Brain pericyte (primary cell): Measurements from ENCODE around the gene PIK3CB.
"Not testable (repeated sequence)": the region's sequence is repeated elsewhere in the genome, so short reads cannot be mapped to it uniquely, and the experiment has no call there.

ENCODE experiments used
- DNase-seq: peaks from one replicate; pipeline ENCODE4 v3.0.0-alpha.2; 2012; ENCODE audit warnings: low read depth, low spot score

PIK3CB gene

GRCh38 chr3:138846824-138847223 is 12.1 kb upstream of the PIK3CB start:
- not testable (repeated sequence) for DNase-seq

GRCh38 chr3:138846262-138846791 is 11.6 kb upstream of the PIK3CB start:
- no peak for DNase-seq

GRCh38 chr3:138845771-138846173 is 11.0 kb upstream of the PIK3CB start:
- DNase-seq = no peak

- no peak for DNase-seq
These were observed 10.5 kb upstream of the PIK3CB start for GRCh38 chr3:138845181-138845601.

- DNase-seq = no peak
These were observed 7.9 kb upstream of the PIK3CB start for GRCh38 chr3:138842483-138843188.

- DNase-seq = not testable (repeated sequence)
These were observed 3.7 kb upstream of the PIK3CB start for GRCh38 chr3:138838385-138838784.

- not testable (repeated sequence) for DNase-seq
These were observed 1.1 kb upstream of the PIK3CB start for GRCh38 chr3:138835846-138836245.

- no peak for DNase-seq
These were observed 649 bp upstream of the PIK3CB start for GRCh38 chr3:138835397-138835757.

- DNase-seq = no peak
These were observed 681 bp downstream of the PIK3CB start for GRCh38 chr3:138833899-138834595.

GRCh38 chr3:138832473-138833057 is 2.2 kb downstream of the PIK3CB start:
- DNase-seq = not testable (repeated sequence)

- no peak for DNase-seq
These were observed 4.7 kb downstream of the PIK3CB start for GRCh38 chr3:138829886-138830510.

GRCh38 chr3:138829097-138829496 is 5.6 kb downstream of the PIK3CB start:
- DNase-seq = no peak

- no peak for DNase-seq
These were observed 7.5 kb downstream of the PIK3CB start for GRCh38 chr3:138827222-138827621.

- DNase-seq = no peak
These were observed 9.4 kb downstream of the PIK3CB start for GRCh38 chr3:138825336-138825735.

- no peak for DNase-seq
These were observed 10.6 kb downstream of the PIK3CB start for GRCh38 chr3:138824114-138824506.

- not testable (repeated sequence) for DNase-seq
These were observed 14.3 kb downstream of the PIK3CB start for GRCh38 chr3:138820379-138820778.

GRCh38 chr3:138818185-138818860 is 16.4 kb downstream of the PIK3CB start:
- DNase-seq = no peak

- DNase-seq = no peak
These were observed 17.0 kb downstream of the PIK3CB start for GRCh38 chr3:138817695-138818094.

- DNase-seq = no peak
These were observed 21.9 kb downstream of the PIK3CB start for GRCh38 chr3:138812806-138813205.

GRCh38 chr3:138809500-138810256 is 25.1 kb downstream of the PIK3CB start:
- DNase-seq = no peak
